ENCODE results near the gene MICOS13. TPM values are rescaled to one million over a fixed set of nuclear protein-coding genes. Genes with fewer than 3 reads are reported as not detected.
A peak's percentile ranks its signal among the peaks of the same experiment; 100 is the strongest.

The MICOS13 gene
- total RNA-seq, 2 experiments from 2014 or later: 50.9 to 55.3 TPM

DNA sequence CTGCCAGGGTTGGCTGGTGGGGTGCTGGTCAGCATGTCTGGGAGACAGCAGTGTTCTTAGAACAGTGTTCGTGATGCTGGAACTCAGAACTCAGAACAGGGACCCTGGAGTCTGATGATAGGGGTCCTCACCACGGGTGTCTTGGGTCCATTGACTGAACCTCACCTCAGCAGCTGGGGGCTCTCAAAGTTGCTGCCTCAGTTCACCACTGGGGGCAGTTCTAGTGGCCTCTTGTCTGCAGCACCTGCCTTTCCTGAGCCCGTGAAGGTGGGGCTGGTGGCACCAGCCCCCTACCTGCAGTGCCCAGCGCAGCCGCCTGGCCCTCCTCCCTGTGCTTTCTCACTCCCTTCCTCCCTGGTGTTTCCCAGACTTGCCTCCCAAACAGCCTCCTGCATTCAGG lies 29.0 kb downstream of the MICOS13 start:
- Mint-ChIP-seq H3K36me3 (peaks cover 65% of the 10 kb centered on the region), H3K4me1 (ENCODE audit: low read depth) (no peaks in the 10 kb centered on the region), H3K9me3 (no peaks in the 10 kb centered on the region), H3K27ac (no peak overlapping the region), H3K4me3 (no peak overlapping the region), H3K27me3 (no peaks in the 10 kb centered on the region)
- ChIA-PET CTCF (no interaction called here), POLR2A (no interaction called here)
- DNase-seq: no peak
- intact Hi-C loops (cut with micrococcal nuclease): no loop called here

DNA sequence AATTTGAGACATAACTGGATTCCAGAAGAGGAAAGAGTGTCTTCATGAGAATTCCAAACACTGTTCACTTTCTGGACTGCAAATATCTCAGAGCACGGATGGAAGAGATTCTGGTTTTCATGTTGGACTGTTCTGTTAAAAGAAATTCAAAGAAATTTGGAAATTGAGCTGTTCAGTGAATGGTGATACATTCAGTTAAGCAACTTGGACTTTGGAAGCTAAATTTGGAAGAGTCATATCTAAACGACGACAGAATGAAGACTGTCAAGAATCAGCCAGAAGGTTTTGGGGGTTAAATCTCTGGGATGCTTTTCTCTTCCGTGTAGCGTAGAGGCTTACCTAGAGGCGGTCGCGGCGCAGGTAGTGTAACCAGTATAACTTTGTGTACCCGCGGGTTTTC lies 31.9 kb downstream of the MICOS13 start:
- CTCF ChIA-PET: interaction anchor here (1.0 kb wide), 1 partner anchor 27 kb away, joined by 3 read pairs; no protein-coding TSS in a partner anchor
- Mint-ChIP-seq H3K4me3 (no peak overlapping the region), H3K27me3 (no peaks in the 10 kb centered on the region), H3K9me3 (no peaks in the 10 kb centered on the region), H3K36me3 (peaks cover 60% of the 10 kb centered on the region), H3K27ac (no peak overlapping the region), H3K4me1 (ENCODE audit: low read depth) (no peaks in the 10 kb centered on the region)
- no peak for DNase-seq
- intact Hi-C loops (cut with micrococcal nuclease): no loop called here
- POLR2A ChIA-PET: interaction anchor here (0.6 kb wide), 1 partner anchor 14 kb away, joined by 5 read pairs; no protein-coding TSS in a partner anchor

DNA sequence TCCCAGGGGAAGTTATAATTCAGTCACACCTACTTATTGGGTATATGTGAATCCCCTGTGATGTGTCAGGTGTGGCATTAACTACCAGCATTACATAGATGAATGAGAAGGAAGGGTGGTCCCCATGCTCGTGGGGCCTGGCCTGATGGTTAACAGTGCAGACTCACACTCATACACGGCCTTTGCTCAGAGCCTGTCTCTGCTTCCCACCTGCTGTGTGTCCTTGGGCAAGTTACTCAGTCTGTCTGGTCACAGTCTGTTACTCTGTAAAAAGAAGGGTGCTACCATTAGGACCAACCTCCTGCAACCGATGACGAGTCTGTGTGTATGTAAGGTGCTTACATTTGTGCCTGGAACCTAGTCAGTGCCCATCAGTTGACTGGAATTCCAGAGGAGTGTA lies 33.6 kb downstream of the MICOS13 start:
- H3K36me3 Mint-ChIP-seq: peaks cover 56% of the 10 kb centered on the region
- H3K27ac Mint-ChIP-seq: no peak overlapping the region
- DNase-seq: no peak
- no peak overlapping the region for H3K4me3 Mint-ChIP-seq
- no peaks in the 10 kb centered on the region for H3K4me1 Mint-ChIP-seq (ENCODE audit: low read depth)
- intact Hi-C loops (cut with micrococcal nuclease): no loop called here
- POLR2A ChIA-PET: no interaction called here
- H3K27me3 Mint-ChIP-seq: no peaks in the 10 kb centered on the region
- H3K9me3 Mint-ChIP-seq: no peaks in the 10 kb centered on the region
- CTCF ChIA-PET: no interaction called here

DNA sequence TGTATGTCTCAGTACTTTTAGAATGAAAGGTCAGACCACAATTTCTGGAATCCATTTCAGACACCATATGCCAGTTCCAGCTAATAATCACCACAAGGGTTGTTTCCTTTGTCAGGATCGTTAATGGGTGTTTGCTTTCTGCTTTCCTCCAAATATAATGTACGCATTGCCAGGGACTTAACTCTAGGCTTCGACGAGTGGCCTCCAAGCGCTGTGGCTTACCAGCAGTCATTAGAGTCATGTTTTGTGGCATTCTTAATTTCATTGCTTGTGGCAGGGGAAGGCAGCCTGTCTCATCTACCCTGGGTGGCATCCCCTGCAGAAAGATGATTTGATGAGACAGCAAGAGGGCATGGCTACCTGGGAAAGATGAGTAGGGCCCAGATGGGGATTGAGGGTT lies 34.9 kb downstream of the MICOS13 start:
- H3K4me1 Mint-ChIP-seq (ENCODE audit: low read depth): peaks cover 4% of the 10 kb centered on the region
- POLR2A ChIA-PET: no interaction called here

DNA sequence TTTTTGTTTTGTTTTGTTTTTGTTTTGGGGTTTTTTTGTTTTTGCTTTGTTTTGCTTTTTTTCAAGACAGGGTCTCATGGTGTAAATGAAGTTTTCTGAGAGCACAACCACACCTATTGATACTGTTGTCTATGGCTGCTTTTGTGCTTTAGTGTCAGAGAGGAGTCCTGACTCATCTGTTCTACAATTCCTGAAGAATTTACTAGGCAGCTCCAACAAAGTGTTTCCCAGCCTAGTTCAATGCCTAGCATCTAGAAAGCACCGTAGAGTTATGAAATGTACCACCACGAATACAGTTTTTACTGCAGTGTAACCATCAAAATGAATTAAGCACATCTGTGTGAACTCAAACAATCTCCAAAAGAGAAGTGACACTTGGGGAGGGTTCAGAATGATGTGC lies 36.3 kb downstream of the MICOS13 start:
- POLR2A ChIA-PET: no interaction called here

More for the DNA sequence above, 34.9 kb downstream of the MICOS13 start:
- peaks cover 55% of the 10 kb centered on the region for H3K36me3 Mint-ChIP-seq
- H3K27ac Mint-ChIP-seq: no peak overlapping the region
- H3K9me3 Mint-ChIP-seq: no peaks in the 10 kb centered on the region
- no peak for DNase-seq
- H3K27me3 Mint-ChIP-seq: no peaks in the 10 kb centered on the region
- no peak overlapping the region for H3K4me3 Mint-ChIP-seq
- intact Hi-C loops (cut with micrococcal nuclease): no loop called here
- CTCF ChIA-PET: interaction anchor here (0.8 kb wide), 1 partner anchor 65 kb away, joined by 3 read pairs; no protein-coding TSS in a partner anchor

DNA sequence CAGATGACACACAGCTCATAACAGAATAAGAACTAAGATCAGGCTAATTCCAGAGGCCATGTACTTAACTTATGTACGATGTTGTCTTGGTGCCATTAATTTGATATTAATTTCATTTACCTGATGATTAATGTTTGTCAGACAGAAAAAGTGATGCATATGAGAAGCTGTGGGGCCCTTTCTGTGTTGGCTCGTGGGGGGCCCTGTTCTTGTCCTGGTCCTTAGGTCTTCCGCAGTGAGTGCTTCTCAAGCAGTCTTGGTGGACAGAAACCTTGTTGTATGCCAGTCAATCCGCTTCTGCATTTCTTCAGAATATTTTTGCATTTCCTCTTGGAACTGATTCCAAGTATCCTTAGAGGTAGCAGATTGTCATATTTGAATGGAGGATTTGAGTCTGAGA lies 37.3 kb downstream of the MICOS13 start:
- H3K4me1 Mint-ChIP-seq (ENCODE audit: low read depth): peaks cover 7% of the 10 kb centered on the region
- H3K27ac Mint-ChIP-seq: no peak overlapping the region
- CTCF ChIA-PET: interaction anchor here (1.2 kb wide), 1 partner anchor 47 kb away, joined by 4 read pairs; the partner anchor contains the start of gene RPL36
- DNase-seq: no peak
- H3K4me3 Mint-ChIP-seq: no peak overlapping the region
- POLR2A ChIA-PET: no interaction called here
- intact Hi-C loops (cut with micrococcal nuclease): no loop called here
- no peaks in the 10 kb centered on the region for H3K9me3 Mint-ChIP-seq
- H3K27me3 Mint-ChIP-seq: no peaks in the 10 kb centered on the region
- peaks cover 41% of the 10 kb centered on the region for H3K36me3 Mint-ChIP-seq

More for the DNA sequence above, 36.3 kb downstream of the MICOS13 start:
- Mint-ChIP-seq H3K27me3 (no peaks in the 10 kb centered on the region), H3K9me3 (no peaks in the 10 kb centered on the region), H3K4me3 (no peak overlapping the region), H3K36me3 (peaks cover 47% of the 10 kb centered on the region), H3K4me1 (ENCODE audit: low read depth) (peaks cover 4% of the 10 kb centered on the region), H3K27ac (peak overlapping the region; percentile 18)
- intact Hi-C loops (cut with micrococcal nuclease): no loop called here
- no peak for DNase-seq
- CTCF ChIA-PET: no interaction called here

DNA sequence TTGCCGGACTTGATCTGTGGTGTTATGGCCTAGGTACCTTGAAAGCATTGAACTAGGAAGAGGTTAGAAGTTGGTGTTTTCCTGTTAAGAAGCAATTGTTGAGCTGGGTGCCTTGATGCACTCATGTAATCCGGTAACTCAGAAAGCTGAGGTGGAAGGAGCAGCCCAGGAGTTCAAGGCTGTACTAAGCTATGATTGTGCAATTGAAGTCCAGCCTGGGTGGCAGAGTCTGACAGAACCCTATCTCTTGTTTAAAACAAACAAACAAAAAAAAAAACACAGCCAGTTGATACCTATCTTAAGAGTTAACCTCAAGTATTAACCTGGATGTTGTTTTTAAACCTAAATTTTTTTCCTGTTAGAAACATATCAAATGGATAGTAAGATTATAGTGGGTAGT lies 38.1 kb downstream of the MICOS13 start:
- ChIA-PET CTCF (interaction anchor here (1.2 kb wide), 1 partner anchor 47 kb away, joined by 4 read pairs; the partner anchor contains the start of gene RPL36), POLR2A (no interaction called here)
- H3K4me1 Mint-ChIP-seq (ENCODE audit: low read depth): peaks cover 12% of the 10 kb centered on the region
- no peaks in the 10 kb centered on the region for H3K27me3 Mint-ChIP-seq
- no peak overlapping the region for H3K27ac Mint-ChIP-seq
- no peaks in the 10 kb centered on the region for H3K9me3 Mint-ChIP-seq
- no peak for DNase-seq
- no peak overlapping the region for H3K4me3 Mint-ChIP-seq
- H3K36me3 Mint-ChIP-seq: peaks cover 41% of the 10 kb centered on the region
- intact Hi-C loops (cut with micrococcal nuclease): no loop called here

DNA sequence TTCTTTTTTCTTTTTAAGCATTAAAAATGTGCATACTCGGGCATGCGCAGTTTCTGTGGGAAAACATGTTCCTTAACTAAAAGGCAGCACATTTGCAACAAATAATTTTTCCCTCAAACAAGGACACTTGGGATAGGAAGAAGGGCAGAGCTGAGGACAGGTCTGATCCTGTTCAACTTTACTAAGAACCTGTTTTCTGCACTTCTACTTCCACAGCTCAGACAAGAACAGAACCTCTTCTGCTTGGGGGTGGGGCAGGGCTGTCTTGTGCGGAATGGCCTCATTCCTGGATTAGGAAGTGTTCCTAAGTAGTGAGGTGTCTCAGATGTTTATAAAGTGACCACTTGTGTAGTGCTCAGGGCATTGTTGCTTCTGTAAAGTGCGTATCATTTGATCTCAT lies 39.1 kb downstream of the MICOS13 start:
- no peak overlapping the region for H3K4me3 Mint-ChIP-seq
- CTCF ChIA-PET: no interaction called here
- DNase-seq: no peak
- no peaks in the 10 kb centered on the region for H3K9me3 Mint-ChIP-seq
- H3K27ac Mint-ChIP-seq: no peak overlapping the region
- peaks cover 12% of the 10 kb centered on the region for H3K4me1 Mint-ChIP-seq (ENCODE audit: low read depth)
- intact Hi-C loops (cut with micrococcal nuclease): no loop called here
- H3K27me3 Mint-ChIP-seq: no peaks in the 10 kb centered on the region
- POLR2A ChIA-PET: no interaction called here
- H3K36me3 Mint-ChIP-seq: peaks cover 32% of the 10 kb centered on the region

DNA sequence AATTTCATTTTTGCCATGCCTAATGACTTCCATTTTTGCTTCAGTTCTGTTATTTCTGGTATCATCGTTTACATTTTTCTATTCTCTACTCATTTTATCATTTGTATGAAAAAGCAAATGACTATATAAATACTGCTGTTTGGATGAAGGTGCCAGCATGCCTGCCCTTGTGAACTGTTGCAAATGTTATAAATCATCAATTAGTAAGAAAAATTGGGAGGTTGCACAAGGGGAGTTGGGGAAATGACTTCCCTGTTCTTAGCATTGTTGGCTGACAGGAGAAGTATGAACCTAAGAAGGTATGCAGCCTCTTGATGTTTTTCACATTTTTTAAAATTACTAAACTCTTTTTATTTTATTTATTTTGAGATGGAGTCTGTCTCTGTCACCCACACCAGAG lies 42.3 kb downstream of the MICOS13 start:
- H3K27ac Mint-ChIP-seq: no peak overlapping the region

DNA sequence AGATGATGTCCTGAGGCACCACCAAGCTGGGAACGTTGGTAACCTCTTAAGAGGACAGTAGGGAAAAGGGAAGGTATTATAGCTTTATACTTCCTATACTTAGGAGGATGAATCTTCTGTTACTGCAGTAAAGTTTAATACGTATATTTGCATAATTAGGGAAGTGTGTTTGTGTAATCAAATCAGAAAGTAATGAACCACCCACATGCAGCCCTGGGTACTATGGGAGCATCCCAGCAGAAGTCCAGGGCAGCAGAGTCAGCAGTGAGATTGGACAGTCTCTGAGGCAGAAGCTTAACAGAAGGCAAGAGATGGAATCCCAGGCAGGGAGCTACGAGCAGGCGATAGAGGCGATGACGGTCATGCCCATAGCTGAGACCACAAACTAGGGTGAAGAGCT lies 44.9 kb downstream of the MICOS13 start:
- ChIA-PET CTCF (interaction anchor here (1.0 kb wide), 1 partner anchor 15 kb away, joined by 3 read pairs; no protein-coding TSS in a partner anchor), POLR2A (interaction anchor here (1.7 kb wide), 1 partner anchor 13 kb away, joined by 6 read pairs; the partner anchor contains the start of genes SAFB and SAFB2)
- Mint-ChIP-seq H3K27ac (no peak overlapping the region), H3K4me3 (no peak overlapping the region), H3K9me3 (no peaks in the 10 kb centered on the region), H3K36me3 (peaks cover 16% of the 10 kb centered on the region), H3K4me1 (ENCODE audit: low read depth) (peaks cover 47% of the 10 kb centered on the region), H3K27me3 (no peaks in the 10 kb centered on the region)
- DNase-seq: no peak
- intact Hi-C loops (cut with micrococcal nuclease): no loop called here

More for the DNA sequence above, 42.3 kb downstream of the MICOS13 start:
- Mint-ChIP-seq H3K4me1 (ENCODE audit: low read depth) (peaks cover 31% of the 10 kb centered on the region), H3K27me3 (no peaks in the 10 kb centered on the region), H3K36me3 (peaks cover 15% of the 10 kb centered on the region), H3K9me3 (no peaks in the 10 kb centered on the region), H3K4me3 (no peak overlapping the region)
- intact Hi-C loops (cut with micrococcal nuclease): no loop called here
- DNase-seq: no peak
- ChIA-PET POLR2A (interaction anchor here (0.6 kb wide), 1 partner anchor 11 kb away, joined by 3 read pairs; no protein-coding TSS in a partner anchor), CTCF (no interaction called here)

DNA sequence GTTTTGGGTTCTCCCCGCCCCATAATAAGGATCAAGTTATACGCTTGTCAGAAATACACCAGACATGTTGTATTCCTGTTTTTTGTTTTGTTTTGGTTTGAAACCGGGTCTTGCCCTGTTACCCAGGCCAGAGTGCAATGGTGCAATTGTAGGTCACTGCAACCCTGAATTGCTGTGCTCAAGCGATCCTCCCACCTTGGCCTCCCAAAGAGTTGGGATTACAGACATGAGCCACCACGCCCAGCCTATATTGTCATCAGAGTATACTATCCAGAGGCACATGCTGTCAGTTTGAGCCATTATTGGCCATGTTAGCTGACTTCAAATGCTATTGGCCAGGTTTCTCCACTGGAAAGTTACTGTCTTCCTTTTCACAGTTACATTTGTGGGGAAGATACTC lies 47.7 kb downstream of the MICOS13 start:
- peaks cover 61% of the 10 kb centered on the region for H3K4me1 Mint-ChIP-seq (ENCODE audit: low read depth)
- no peak overlapping the region for H3K27ac Mint-ChIP-seq
- ChIA-PET POLR2A (no interaction called here), CTCF (no interaction called here)
- peaks cover 32% of the 10 kb centered on the region for H3K36me3 Mint-ChIP-seq
- intact Hi-C loops (cut with micrococcal nuclease): no loop called here
- no peaks in the 10 kb centered on the region for H3K9me3 Mint-ChIP-seq
- DNase-seq: no peak
- H3K4me3 Mint-ChIP-seq: no peak overlapping the region
- H3K27me3 Mint-ChIP-seq: no peaks in the 10 kb centered on the region

DNA sequence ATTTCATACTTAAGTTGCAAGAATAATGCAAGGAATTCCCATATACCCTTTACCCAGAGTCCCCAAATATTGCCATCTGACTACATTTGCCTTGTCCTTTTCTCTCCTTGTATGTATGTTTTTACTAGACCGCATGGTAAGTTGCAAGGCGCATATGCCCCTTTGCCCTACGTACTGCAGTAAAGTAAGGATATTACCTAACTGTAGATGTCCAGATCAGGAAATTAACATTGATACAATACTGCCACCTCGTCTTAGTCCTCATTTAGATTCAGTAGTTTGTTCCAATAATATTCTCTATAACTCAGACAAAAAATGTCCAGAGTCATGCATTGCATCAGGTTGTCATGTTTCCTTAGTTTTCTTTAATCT lies 48.1 kb downstream of the MICOS13 start:
- no peaks in the 10 kb centered on the region for H3K9me3 Mint-ChIP-seq
- CTCF ChIA-PET: no interaction called here
- H3K36me3 Mint-ChIP-seq: peaks cover 34% of the 10 kb centered on the region
- H3K4me1 Mint-ChIP-seq (ENCODE audit: low read depth): peaks cover 63% of the 10 kb centered on the region
- POLR2A ChIA-PET: no interaction called here
- no peak for DNase-seq
- no peak overlapping the region for H3K4me3 Mint-ChIP-seq
- intact Hi-C loops (cut with micrococcal nuclease): no loop called here
- H3K27ac Mint-ChIP-seq: no peak overlapping the region
- no peaks in the 10 kb centered on the region for H3K27me3 Mint-ChIP-seq

DNA sequence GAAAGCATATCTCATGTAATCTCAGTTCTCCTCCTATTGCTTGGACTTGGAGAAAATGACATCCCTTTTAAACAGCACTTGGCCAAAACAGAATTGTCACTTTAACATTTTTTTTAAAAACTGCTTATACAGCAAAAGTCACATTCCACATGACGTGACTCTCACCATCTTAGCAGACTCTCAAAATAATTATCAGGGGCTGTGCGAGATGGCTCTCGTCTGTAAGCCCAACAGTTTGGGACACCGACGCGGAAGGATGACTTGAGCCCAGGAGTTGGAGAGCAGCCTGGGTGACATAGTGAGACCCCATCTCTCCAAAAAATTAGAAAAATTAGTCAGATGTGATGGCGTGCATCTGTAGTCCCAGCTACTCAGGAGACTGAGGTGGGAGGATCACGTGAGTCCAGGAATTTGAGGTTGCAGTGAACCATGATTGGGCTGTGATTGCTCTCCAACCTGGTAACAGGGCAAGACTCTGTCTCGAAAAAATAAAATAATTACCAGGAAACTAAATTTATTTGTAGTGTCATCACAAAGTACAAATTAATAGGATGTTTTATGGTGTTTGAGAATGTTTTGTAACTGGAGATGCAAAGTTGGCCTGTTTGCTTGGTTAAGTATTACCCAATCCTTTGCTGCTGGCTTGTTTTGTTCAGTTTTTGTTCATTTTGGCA lies 48.6 kb downstream of the MICOS13 start:
- no peaks in the 10 kb centered on the region for H3K27me3 Mint-ChIP-seq
- peak overlapping the region; percentile 10 for H3K27ac Mint-ChIP-seq
- ChIA-PET POLR2A (no interaction called here), CTCF (no interaction called here)
- H3K9me3 Mint-ChIP-seq: no peaks in the 10 kb centered on the region
- DNase-seq: no peak
- intact Hi-C loops (cut with micrococcal nuclease): no loop called here
- peaks cover 68% of the 10 kb centered on the region for H3K4me1 Mint-ChIP-seq (ENCODE audit: low read depth)
- no peak overlapping the region for H3K4me3 Mint-ChIP-seq
- H3K36me3 Mint-ChIP-seq: peaks cover 35% of the 10 kb centered on the region
